ENCODE results near the gene ZMIZ2. TPM values are rescaled to one million over a fixed set of nuclear protein-coding genes. Genes with fewer than 3 reads are reported as not detected.
A peak's percentile ranks its signal among the peaks of the same experiment; 100 is the strongest.

Gene ZMIZ2
- total and polyA plus RNA-seq, 2 experiments from 2014 or later: 15.5 to 46.1 TPM

- no peaks in the 10 kb centered on the region for H3K27me3 ChIP-seq (ENCODE audit: insufficient read depth)
- DNase-seq (ENCODE audit: low spot score): peak; percentile 27
- peaks cover 35% of the 10 kb centered on the region for H3K36me3 Mint-ChIP-seq (ENCODE audit: low read depth)
- H3K9me2 ChIP-seq (ENCODE audit: insufficient read depth): no peaks in the 10 kb centered on the region
- H3K27me3 Mint-ChIP-seq (ENCODE audit: insufficient read depth, low read depth, poor library complexity): peaks cover 17% of the 10 kb centered on the region
- no peak overlapping the region for H2AFZ ChIP-seq
- H3K27ac ChIP-seq (ENCODE audit: low read depth): no peak overlapping the region
- H3K79me2 ChIP-seq (replicated peaks; ENCODE audit: insufficient read depth): no peaks in the 10 kb centered on the region
- no peak overlapping the region for H3K4me2 ChIP-seq
- no peak overlapping the region for H3K27ac Mint-ChIP-seq
- no peaks in the 10 kb centered on the region for H3K9me3 Mint-ChIP-seq
- H4K20me1 ChIP-seq (replicated peaks; ENCODE audit: insufficient read depth): peaks cover 7% of the 10 kb centered on the region; the same call in 1 of the 2 replicates
- H3K4me1 Mint-ChIP-seq: peaks cover 21% of the 10 kb centered on the region
- H3K4me3 ChIP-seq: no peak overlapping the region
- TF ChIP-seq CTCF (conservative IDR thresholded peaks at IDR 0.05; ENCODE audit: low read depth in 2 of 2): no peak
- TF ChIP-seq CREB1 (CRISPR knock-in tag; IDR thresholded peaks at IDR 0.05; ENCODE audit: low read depth): no peak
- TF ChIP-seq STAT1 (IDR thresholded peaks at IDR 0.05; ENCODE audit: unreplicated experiment): no peak
- TF ChIP-seq ETS1 (IDR thresholded peaks at IDR 0.05): no peak
- TF ChIP-seq ZNF114 (CRISPR knock-in tag; IDR thresholded peaks at IDR 0.05): no peak
- no peak for TF ChIP-seq NANOG (IDR thresholded peaks at IDR 0.05; ENCODE audit: borderline replicate concordance)
- TF ChIP-seq POLR2AphosphoS5 (IDR thresholded peaks at IDR 0.05; ENCODE audit: low read depth): no peak
- TF ChIP-seq REST (IDR thresholded peaks at IDR 0.05; ENCODE audit: unreplicated experiment): no peak
- no peak for TF ChIP-seq ZNF331 (CRISPR knock-in tag; IDR thresholded peaks at IDR 0.05; ENCODE audit: low read depth)
- TF ChIP-seq EZH2phosphoT487 (IDR thresholded peaks at IDR 0.05; ENCODE audit: unreplicated experiment): no peak
- no peak for TF ChIP-seq ZNF462 (CRISPR knock-in tag; IDR thresholded peaks at IDR 0.05)
- TF ChIP-seq JUNB (IDR thresholded peaks at IDR 0.05; ENCODE audit: unreplicated experiment): no peak
- no peak for TF ChIP-seq EZH2 (IDR thresholded peaks at IDR 0.05; ENCODE audit: low read depth, unreplicated experiment)
- H3K4me3 Mint-ChIP-seq: no peak overlapping the region
- peaks cover 16% of the 10 kb centered on the region; the same call in 1 of the 2 replicates for H3K4me1 ChIP-seq (ENCODE audit: insufficient read depth)
- peak; percentile 32 for ATAC-seq
- H3F3A ChIP-seq (replicated peaks; ENCODE audit: low read depth): 0 out of 2 replicates have a peak, but pooled peaks cover 3% of the 10 kb centered on the region
- no peaks in the 10 kb centered on the region; the same call in 1 of the 2 replicates for H3K36me3 ChIP-seq (ENCODE audit: insufficient read depth)
These were observed 20.7 kb downstream of the ZMIZ2 start for GRCh38 chr7:44769376-44769775.

All from GM23338 (cell line).